HG03521 (cell line): Measurements from ENCODE around the gene SERBP1.
"Not testable (repeated sequence)": the region's sequence is repeated elsewhere in the genome, so short reads cannot be mapped to it uniquely, and the experiment has no call there.

Experiments
- ATAC-seq: cut with Tn5 transposase; IDR thresholded peaks from one replicate; pipeline ENCODE4 v1.9.1; 2021; ENCODE audit warnings: mild to moderate bottlenecking, moderate library complexity; ENCODE audit not compliant: unreplicated experiment

The SERBP1 gene

GRCh38 chr1:67430358-67431155, at the start of gene SERBP1:
Gene SERBP1 (minus strand): TSS chr1:67430402. CDS start chr1:67430300, 102 bp downstream.
- peak; percentile 80 for ATAC-seq

- no peak for ATAC-seq
These were observed 49.1 kb upstream of the SERBP1 start for GRCh38 chr1:67479146-67479891.

GRCh38 chr1:67476906-67477305, 46.7 kb upstream of the SERBP1 start:
- ATAC-seq, result no peak

GRCh38 chr1:67476006-67476482, 45.8 kb upstream of the SERBP1 start:
- ATAC-seq, result no peak

- ATAC-seq, result no peak
These were observed 41.9 kb upstream of the SERBP1 start for GRCh38 chr1:67472056-67472455.

- ATAC-seq, result no peak
These were observed 39.2 kb upstream of the SERBP1 start for GRCh38 chr1:67469431-67469830.

- no peak for ATAC-seq
These were observed 38.0 kb upstream of the SERBP1 start for GRCh38 chr1:67468066-67468718.

- no peak for ATAC-seq
These were observed 35.2 kb upstream of the SERBP1 start for GRCh38 chr1:67465375-67465774.

GRCh38 chr1:67464746-67465145, 34.5 kb upstream of the SERBP1 start:
- ATAC-seq, result no peak

GRCh38 chr1:67464058-67464457, 33.9 kb upstream of the SERBP1 start:
- ATAC-seq, result no peak

- no peak for ATAC-seq
These were observed 33.2 kb upstream of the SERBP1 start for GRCh38 chr1:67463298-67463955.

- ATAC-seq, result no peak
These were observed 30.7 kb upstream of the SERBP1 start for GRCh38 chr1:67460676-67461500.

GRCh38 chr1:67459068-67459467, 28.9 kb upstream of the SERBP1 start:
- no peak for ATAC-seq

GRCh38 chr1:67458663-67459062, 28.5 kb upstream of the SERBP1 start:
- no peak for ATAC-seq

GRCh38 chr1:67457247-67457646, 27.0 kb upstream of the SERBP1 start:
- no peak for ATAC-seq

GRCh38 chr1:67451815-67452214, 21.6 kb upstream of the SERBP1 start:
- ATAC-seq, result no peak

- no peak for ATAC-seq
These were observed 21.2 kb upstream of the SERBP1 start for GRCh38 chr1:67451356-67451755.

- ATAC-seq, result no peak
These were observed 16.7 kb upstream of the SERBP1 start for GRCh38 chr1:67446893-67447292.

GRCh38 chr1:67446014-67446413, 15.8 kb upstream of the SERBP1 start:
- not testable (repeated sequence) for ATAC-seq

GRCh38 chr1:67441739-67442281, 11.6 kb upstream of the SERBP1 start:
- ATAC-seq, result no peak
